Mesenchymal stem cell (in vitro differentiated cells and primary cell): ENCODE measurements around the gene ESR1.
A peak's percentile ranks its signal among the peaks of the same experiment; 100 is the strongest.

Source experiments
- DNase-seq: peaks from one replicate; pipeline ENCODE4 v3.0.0-alpha.2; 2013
- H2AFZ ChIP-seq: one replicate; pipeline ENCODE4 v1.6.1; 2013; ENCODE audit warnings: low read depth, mild to moderate bottlenecking, control low read depth, inconsistent platforms, low read length, moderate library complexity
- H2AK5ac ChIP-seq: 2 replicates; pipeline ENCODE4 v1.6.1; 2013; ENCODE audit warnings: low read length, moderate library complexity, mild to moderate bottlenecking, inconsistent platforms; ENCODE audit not compliant: severe bottlenecking
- H2BK120ac ChIP-seq: one replicate; pipeline ENCODE4 v1.6.1; 2013; ENCODE audit warnings: low read depth, mild to moderate bottlenecking, inconsistent platforms, low read length, moderate library complexity
- H2BK12ac ChIP-seq, 2 experiments: one replicate each; pipeline ENCODE4 v1.6.1; 2013; ENCODE audit warnings: inconsistent platforms in 2 of 2, low read length in 2 of 2, mild to moderate bottlenecking in 2 of 2, moderate library complexity in 2 of 2, control low read depth in 1 of 2
- H2BK15ac ChIP-seq: one replicate; pipeline ENCODE4 v1.6.1; 2013; ENCODE audit warnings: mild to moderate bottlenecking, low read depth, inconsistent platforms; ENCODE audit not compliant: poor library complexity, severe bottlenecking
- H2BK5ac ChIP-seq: 2 replicates; pipeline ENCODE4 v1.6.1; 2013; ENCODE audit warnings: low read depth, mild to moderate bottlenecking, low read length, control low read depth, inconsistent platforms; ENCODE audit not compliant: poor library complexity, severe bottlenecking
- H3K14ac ChIP-seq, 2 experiments: one replicate each; pipeline ENCODE4 v1.6.1; 2013; ENCODE audit warnings: inconsistent platforms in 2 of 2, low read length in 2 of 2, control low read depth in 1 of 2, mild to moderate bottlenecking in 1 of 2, moderate library complexity in 1 of 2
- H3K18ac ChIP-seq, 2 experiments: one replicate each; pipeline ENCODE4 v1.6.1; 2013; ENCODE audit warnings: inconsistent platforms in 2 of 2, low read length in 2 of 2, control low read depth in 1 of 2, low read depth in 1 of 2, mild to moderate bottlenecking in 1 of 2
- H3K23ac ChIP-seq, 2 experiments: one replicate each; pipeline ENCODE4 v1.6.1; 2013; ENCODE audit warnings: inconsistent platforms in 2 of 2, low read length in 2 of 2, mild to moderate bottlenecking in 2 of 2, moderate library complexity in 2 of 2, control low read depth in 1 of 2
- H3K27ac ChIP-seq: 2 replicates; pipeline ENCODE4 v1.5.1; 2013; ENCODE audit warnings: mild to moderate bottlenecking, moderate library complexity, low read length, control low read depth, inconsistent platforms; ENCODE audit not compliant: poor library complexity, severe bottlenecking
- H3K27me3 ChIP-seq, 2 experiments: 2 replicates each; pipeline versions ENCODE4 v1.6.1 to v1.7.0; 2013; ENCODE audit warnings: low read length in 2 of 2, mild to moderate bottlenecking in 2 of 2, moderate library complexity in 2 of 2, control low read depth in 1 of 2, inconsistent platforms in 1 of 2; ENCODE audit not compliant: control insufficient read depth in 1 of 2, insufficient read depth in 1 of 2
- H3K36me3 ChIP-seq, 2 experiments: 2 replicates each; pipeline versions ENCODE4 v1.6.1 to v1.7.0; 2013; ENCODE audit warnings: low read length in 2 of 2, control low read depth in 1 of 2, inconsistent platforms in 1 of 2, low read depth in 1 of 2, mild to moderate bottlenecking in 1 of 2; ENCODE audit not compliant: insufficient read depth in 2 of 2, control insufficient read depth in 1 of 2
- H3K4ac ChIP-seq, 2 experiments: one replicate each; pipeline ENCODE4 v1.6.1; 2013; ENCODE audit warnings: inconsistent platforms in 2 of 2, low read length in 2 of 2, mild to moderate bottlenecking in 2 of 2, moderate library complexity in 2 of 2, control low read depth in 1 of 2, low read depth in 1 of 2
- H3K4me1 ChIP-seq: 2 replicates; pipeline ENCODE4 v1.6.1; 2013; ENCODE audit warnings: low read depth, low read length, control low read depth; ENCODE audit not compliant: control insufficient read depth, insufficient read depth
- H3K4me2 ChIP-seq: 2 replicates; pipeline ENCODE4 v1.6.1; 2013; ENCODE audit warnings: low read length, mild to moderate bottlenecking, inconsistent platforms; ENCODE audit not compliant: poor library complexity, severe bottlenecking
- H3K4me3 ChIP-seq, 2 experiments: 2 replicates each; pipeline versions ENCODE4 v1.5.1 to v1.7.0; 2013; ENCODE audit warnings: low read length in 2 of 2, mild to moderate bottlenecking in 2 of 2, control low read depth in 1 of 2, low read depth in 1 of 2; ENCODE audit not compliant: insufficient read depth in 1 of 2
- H3K79me1 ChIP-seq: replicated peaks from 2 replicates; pipeline ENCODE4 v1.6.1; 2013; ENCODE audit warnings: mild to moderate bottlenecking, control low read depth, low read length, inconsistent platforms; ENCODE audit not compliant: poor library complexity, severe bottlenecking
- H3K9ac ChIP-seq: 2 replicates; pipeline ENCODE4 v1.7.0; 2013; ENCODE audit warnings: mild to moderate bottlenecking, low read length, moderate library complexity
- H3K9me3 ChIP-seq: 2 replicates; pipeline ENCODE4 v1.7.0; 2013; ENCODE audit warnings: mild to moderate bottlenecking, low read length; ENCODE audit not compliant: control insufficient read depth
- H4K8ac ChIP-seq: one replicate; pipeline ENCODE4 v1.6.1; 2013; ENCODE audit warnings: inconsistent platforms, mild to moderate bottlenecking, low read length, moderate library complexity
- H4K91ac ChIP-seq: one replicate; pipeline ENCODE4 v1.6.1; 2013; ENCODE audit warnings: mild to moderate bottlenecking, low read length, inconsistent platforms
- WGBS: methylation state at CpG from one replicate; pipeline ENCODE4 v1.1.7; 2013; ENCODE audit warnings: mixed read lengths; 5-methylcytosine and 5-hydroxymethylcytosine counted together

The ESR1 gene

DNA sequence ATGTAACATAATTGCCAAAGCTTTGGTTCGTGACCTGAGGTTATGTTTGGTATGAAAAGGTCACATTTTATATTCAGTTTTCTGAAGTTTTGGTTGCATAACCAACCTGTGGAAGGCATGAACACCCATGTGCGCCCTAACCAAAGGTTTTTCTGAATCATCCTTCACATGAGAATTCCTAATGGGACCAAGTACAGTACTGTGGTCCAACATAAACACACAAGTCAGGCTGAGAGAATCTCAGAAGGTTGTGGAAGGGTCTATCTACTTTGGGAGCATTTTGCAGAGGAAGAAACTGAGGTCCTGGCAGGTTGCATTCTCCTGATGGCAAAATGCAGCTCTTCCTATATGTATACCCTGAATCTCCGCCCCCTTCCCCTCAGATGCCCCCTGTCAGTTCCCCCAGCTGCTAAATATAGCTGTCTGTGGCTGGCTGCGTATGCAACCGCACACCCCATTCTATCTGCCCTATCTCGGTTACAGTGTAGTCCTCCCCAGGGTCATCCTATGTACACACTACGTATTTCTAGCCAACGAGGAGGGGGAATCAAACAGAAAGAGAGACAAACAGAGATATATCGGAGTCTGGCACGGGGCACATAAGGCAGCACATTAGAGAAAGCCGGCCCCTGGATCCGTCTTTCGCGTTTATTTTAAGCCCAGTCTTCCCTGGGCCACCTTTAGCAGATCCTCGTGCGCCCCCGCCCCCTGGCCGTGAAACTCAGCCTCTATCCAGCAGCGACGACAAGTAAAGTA lies 547 bp upstream of the ESR1 start:
- Histone ChIP-seq H3K9ac (peak overlapping the region; percentile 42), H2BK12ac (no peak overlapping the region), H3K18ac (no peak overlapping the region), H2AFZ (no peak overlapping the region), H3K4me3 (peak overlapping the region in 1 of 2 experiments; percentile 61), H3K23ac (no peak overlapping the region), H3K14ac (no peak overlapping the region), H2AK5ac (no peak overlapping the region), H4K91ac (no peak overlapping the region), H3K4me1 (peaks cover 13% of the 10 kb centered on the region), H3K79me1 (no peaks in the 10 kb centered on the region), H3K36me3 (peaks cover 0 to 7% of the 10 kb centered on the region in 2 experiments), H2BK15ac (no peak overlapping the region), H3K9me3 (no peaks in the 10 kb centered on the region), H3K27ac (no peak overlapping the region), H3K4me2 (no peak overlapping the region), H3K4ac (no peak overlapping the region), H2BK120ac (no peak overlapping the region), H3K27me3 (peaks cover 22 to 50% of the 10 kb centered on the region in 2 experiments), H2BK5ac (no peak overlapping the region), H4K8ac (no peak overlapping the region)
- 9% methylated on average over 19 of the region's 20 CpGs for WGBS
- no peak for DNase-seq

DNA sequence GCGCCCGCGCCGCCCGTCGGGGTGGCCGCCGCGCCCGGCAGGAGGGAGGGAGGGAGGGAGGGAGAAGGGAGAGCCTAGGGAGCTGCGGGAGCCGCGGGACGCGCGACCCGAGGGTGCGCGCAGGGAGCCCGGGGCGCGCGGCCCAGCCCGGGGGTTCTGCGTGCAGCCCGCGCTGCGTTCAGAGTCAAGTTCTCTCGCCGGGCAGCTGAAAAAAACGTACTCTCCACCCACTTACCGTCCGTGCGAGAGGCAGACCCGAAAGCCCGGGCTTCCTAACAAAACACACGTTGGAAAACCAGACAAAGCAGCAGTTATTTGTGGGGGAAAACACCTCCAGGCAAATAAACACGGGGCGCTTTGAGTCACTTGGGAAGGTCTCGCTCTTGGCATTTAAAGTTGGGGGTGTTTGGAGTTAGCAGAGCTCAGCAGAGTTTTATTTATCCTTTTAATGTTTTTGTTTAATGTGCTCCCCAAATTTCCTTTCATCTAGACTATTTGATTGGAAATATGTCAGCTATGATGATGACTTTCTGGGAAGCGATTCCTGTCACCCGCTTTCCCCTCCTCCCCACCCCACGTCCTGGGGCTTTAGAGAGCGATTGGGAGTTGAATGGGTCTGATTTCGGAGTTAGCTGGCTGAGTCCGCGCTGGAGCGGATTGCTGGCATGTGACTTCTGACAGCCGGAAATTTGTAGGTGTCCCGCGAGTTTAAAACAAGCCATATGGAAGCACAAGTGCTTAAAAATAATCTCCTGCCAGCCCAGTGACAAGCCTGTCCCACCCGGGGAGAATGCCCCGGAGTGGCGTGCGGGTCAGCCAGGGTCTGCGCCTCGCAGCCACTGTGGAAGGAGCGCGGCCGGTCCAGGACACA lies 1.1 kb downstream of the ESR1 start:
- Histone ChIP-seq H3K9ac (peak overlapping the region; percentile 48), H3K27me3 (peaks cover 22 to 50% of the 10 kb centered on the region in 2 experiments), H2BK12ac (no peak overlapping the region), H3K4me1 (peaks cover 13% of the 10 kb centered on the region), H2BK5ac (no peak overlapping the region), H3K4ac (no peak overlapping the region), H2BK15ac (no peak overlapping the region), H3K14ac (no peak overlapping the region), H3K4me2 (peak overlapping the region; percentile 70), H3K27ac (no peak overlapping the region), H3K18ac (no peak overlapping the region), H2AK5ac (no peak overlapping the region), H3K79me1 (no peaks in the 10 kb centered on the region), H3K9me3 (no peaks in the 10 kb centered on the region), H3K4me3 (peak overlapping the region; percentile 30 to 35), H3K36me3 (peaks cover 0 to 7% of the 10 kb centered on the region in 2 experiments), H3K23ac (no peak overlapping the region), H4K8ac (no peak overlapping the region), H2BK120ac (no peak overlapping the region), H4K91ac (no peak overlapping the region), H2AFZ (no peak overlapping the region)
- no peak for DNase-seq
- 18% methylated on average over 26 of the region's 60 CpGs for WGBS

GRCh38 chr6:151811081-151811480 lies 3.6 kb downstream of the ESR1 start:
- Histone ChIP-seq H4K91ac (no peak overlapping the region), H3K36me3 (peaks cover 0 to 4% of the 10 kb centered on the region in 2 experiments), H2BK12ac (no peak overlapping the region), H2AFZ (no peak overlapping the region), H3K27me3 (peaks cover 22 to 36% of the 10 kb centered on the region in 2 experiments), H3K4ac (no peak overlapping the region), H3K23ac (no peak overlapping the region), H3K4me3 (no peak overlapping the region), H2AK5ac (no peak overlapping the region), H2BK5ac (no peak overlapping the region), H3K18ac (no peak overlapping the region), H3K79me1 (no peaks in the 10 kb centered on the region), H3K14ac (no peak overlapping the region), H3K27ac (no peak overlapping the region), H3K4me2 (no peak overlapping the region), H2BK15ac (no peak overlapping the region), H3K4me1 (peaks cover 13% of the 10 kb centered on the region), H2BK120ac (no peak overlapping the region), H3K9me3 (no peaks in the 10 kb centered on the region), H3K9ac (no peak overlapping the region), H4K8ac (no peak overlapping the region)
- DNase-seq: no peak
- WGBS: 93% methylated on average over 1 of the region's 2 CpGs

GRCh38 chr6:151813858-151814257 lies 6.4 kb downstream of the ESR1 start:
- Histone ChIP-seq H3K79me1 (no peaks in the 10 kb centered on the region), H3K4ac (no peak overlapping the region), H3K4me2 (no peak overlapping the region), H3K4me1 (no peaks in the 10 kb centered on the region), H3K14ac (no peak overlapping the region), H3K23ac (no peak overlapping the region), H2BK12ac (no peak overlapping the region), H3K27me3 (peaks cover 6 to 12% of the 10 kb centered on the region in 2 experiments), H4K8ac (no peak overlapping the region), H2BK5ac (no peak overlapping the region), H2AFZ (no peak overlapping the region), H4K91ac (no peak overlapping the region), H2BK15ac (no peak overlapping the region), H3K18ac (no peak overlapping the region), H3K9me3 (no peaks in the 10 kb centered on the region), H3K27ac (no peak overlapping the region), H3K36me3 (no peaks in the 10 kb centered on the region), H3K9ac (no peak overlapping the region), H2AK5ac (no peak overlapping the region), H2BK120ac (no peak overlapping the region), H3K4me3 (no peak overlapping the region)
- DNase-seq: no peak
- WGBS: 63% methylated on average over 7 of the region's 7 CpGs
